HEK293 (cell line): Measurements from ENCODE around the gene RBM20.

ENCODE experiments used
- CTCF ChIA-PET: fragments of 350-600 bp; formaldehyde crosslinking; extraction: SDS; loops from one replicate; lab custom pipeline; 2021; ENCODE audit warnings: antibody characterized with exemption; lab: Yijun Ruan, JAX
- POLR2A ChIA-PET: fragments of 300-600 bp; formaldehyde crosslinking; extraction: SDS; loops from one replicate; lab custom pipeline; 2020; ENCODE audit warnings: antibody characterized with exemption, inconsistent platforms; lab: Yijun Ruan, JAX
- H3K27ac ChIP-seq: fragments of 200-500 bp; sonication (Bioruptor generic); 2 replicates; pipeline ENCODE4 v1.5.1; 2014; ENCODE audit warnings: low read depth, low read length, control low read depth, inconsistent platforms; ENCODE audit errors: extremely low read depth
- H3K36me3 ChIP-seq, 2 experiments: fragments of 200-500 bp in 1 of 2; sonication (Bioruptor generic) in 1 of 2; 1 replicate in 1 of 2; 2 replicates in 1 of 2; pipeline ENCODE4 v1.5.1; 2014 to 2017; ENCODE audit warnings: inconsistent platforms in 2 of 2, low read length in 2 of 2; ENCODE audit not compliant: control insufficient read depth in 2 of 2, insufficient read depth in 1 of 2
- H3K4me1 ChIP-seq: fragments of 200-500 bp; sonication (Bioruptor generic); 2 replicates; pipeline ENCODE4 v1.5.1; 2014; ENCODE audit warnings: mild to moderate bottlenecking, low read length, inconsistent platforms; ENCODE audit not compliant: control insufficient read depth, insufficient read depth
- H3K4me3 ChIP-seq: 2 replicates; pipeline ENCODE4 v1.5.1; 2011; ENCODE audit warnings: low read depth, mild to moderate bottlenecking, control low read depth, low read length, moderate library complexity
- H3K9me3 ChIP-seq: fragments of 200-500 bp; sonication (Bioruptor generic); 2 replicates; pipeline ENCODE4 v1.5.1; 2014; ENCODE audit warnings: low read depth, low read length, inconsistent platforms; ENCODE audit not compliant: control insufficient read depth, insufficient read depth
- AEBP2 ChIP-seq: fragments of 450-650 bp; formaldehyde crosslinking; IDR thresholded peaks from 2 replicates; pipeline ENCODE4 v1.5.1; 2016; ENCODE audit warnings: missing biosample characterization, missing genetic modification characterization, borderline replicate concordance
- BCL11A ChIP-seq: fragments of 450-650 bp; formaldehyde crosslinking; IDR thresholded peaks from 2 replicates; pipeline ENCODE4 v1.5.1; 2016; ENCODE audit warnings: low read depth, missing biosample characterization, missing genetic modification characterization
- BCL6B ChIP-seq: fragments of 450-650 bp; formaldehyde crosslinking; IDR thresholded peaks from 2 replicates; pipeline ENCODE4 v1.5.1; 2017; ENCODE audit warnings: missing biosample characterization, missing genetic modification characterization
- ELK4 ChIP-seq: IDR thresholded peaks from 2 replicates; pipeline ENCODE4 v1.6.1; 2011; ENCODE audit warnings: mild to moderate bottlenecking, low read depth, low read length, borderline replicate concordance
- KLF17 ChIP-seq: fragments of 450-650 bp; formaldehyde crosslinking; IDR thresholded peaks from 2 replicates; pipeline ENCODE4 v1.5.1; 2016; ENCODE audit warnings: missing biosample characterization, missing genetic modification characterization
- REPIN1 ChIP-seq: fragments of 450-650 bp; formaldehyde crosslinking; IDR thresholded peaks from 2 replicates; pipeline ENCODE4 v1.5.1; 2017; ENCODE audit warnings: missing biosample characterization, missing genetic modification characterization, low read depth
- YY1 ChIP-seq: fragments of 450-650 bp; formaldehyde crosslinking; IDR thresholded peaks from 2 replicates; pipeline ENCODE4 v1.5.1; 2018; ENCODE audit warnings: missing biosample characterization, missing genetic modification characterization
- ZNF114 ChIP-seq: fragments of 450-650 bp; formaldehyde crosslinking; IDR thresholded peaks from 2 replicates; pipeline ENCODE4 v1.5.0; 2017; ENCODE audit warnings: missing biosample characterization, missing genetic modification characterization
- ZNF132 ChIP-seq: fragments of 450-650 bp; formaldehyde crosslinking; IDR thresholded peaks from 2 replicates; pipeline ENCODE4 v1.5.1; 2017; ENCODE audit warnings: missing biosample characterization, missing genetic modification characterization, borderline replicate concordance
- ZNF138 ChIP-seq: fragments of 450-650 bp; formaldehyde crosslinking; IDR thresholded peaks from 2 replicates; pipeline ENCODE4 v1.5.1; 2016; ENCODE audit warnings: missing biosample characterization, missing genetic modification characterization, borderline replicate concordance
- ZNF155 ChIP-seq: fragments of 450-650 bp; formaldehyde crosslinking; IDR thresholded peaks from 2 replicates; pipeline ENCODE4 v1.5.1; 2016; ENCODE audit warnings: missing biosample characterization, missing genetic modification characterization
- ZNF292 ChIP-seq: fragments of 450-650 bp; formaldehyde crosslinking; IDR thresholded peaks from 2 replicates; pipeline ENCODE4 v1.5.1; 2016; ENCODE audit warnings: low read depth, missing biosample characterization, missing genetic modification characterization, borderline replicate concordance
- ZNF341 ChIP-seq: fragments of 450-650 bp; formaldehyde crosslinking; IDR thresholded peaks from 2 replicates; pipeline ENCODE4; 2016; ENCODE audit warnings: low read depth, missing biosample characterization, missing genetic modification characterization
- ZNF416 ChIP-seq: fragments of 450-650 bp; formaldehyde crosslinking; IDR thresholded peaks from 2 replicates; pipeline ENCODE4 v1.5.1; 2016; ENCODE audit warnings: missing biosample characterization, missing genetic modification characterization
- ZNF433 ChIP-seq: fragments of 450-650 bp; formaldehyde crosslinking; IDR thresholded peaks from 2 replicates; pipeline ENCODE4 v1.5.1; 2016; ENCODE audit warnings: missing biosample characterization, missing genetic modification characterization, low read depth
- ZNF548 ChIP-seq: fragments of 450-650 bp; formaldehyde crosslinking; IDR thresholded peaks from 2 replicates; pipeline ENCODE4 v1.5.1; 2016; ENCODE audit warnings: missing biosample characterization, missing genetic modification characterization
- ZNF555 ChIP-seq: fragments of 450-650 bp; formaldehyde crosslinking; conservative IDR thresholded peaks from 2 replicates; pipeline ENCODE4 v1.5.1; 2017; ENCODE audit warnings: missing biosample characterization, mild to moderate bottlenecking, missing genetic modification characterization, inconsistent platforms
- ZNF571 ChIP-seq: fragments of 450-650 bp; formaldehyde crosslinking; IDR thresholded peaks from 2 replicates; pipeline ENCODE4 v1.5.0; 2017; ENCODE audit warnings: missing biosample characterization, missing genetic modification characterization
- ZNF621 ChIP-seq: fragments of 450-650 bp; formaldehyde crosslinking; IDR thresholded peaks from 2 replicates; pipeline ENCODE4 v1.5.1; 2017; ENCODE audit warnings: missing biosample characterization, missing genetic modification characterization
- ZNF626 ChIP-seq: fragments of 450-650 bp; sonication (Bioruptor Pico); formaldehyde crosslinking; IDR thresholded peaks from 2 replicates; pipeline ENCODE4 v1.5.1; 2018; ENCODE audit warnings: missing biosample characterization, missing genetic modification characterization, inconsistent platforms
- ZSCAN18 ChIP-seq: fragments of 450-650 bp; formaldehyde crosslinking; IDR thresholded peaks from 2 replicates; pipeline ENCODE4 v1.5.1; 2016; ENCODE audit warnings: missing biosample characterization, missing genetic modification characterization
- TF ChIP-seq, protein P1 (sequence below): fragments of 450-650 bp; formaldehyde crosslinking; IDR thresholded peaks from 2 replicates; pipeline ENCODE4 v1.5.1; 2016; ENCODE audit warnings: missing biosample characterization, missing genetic modification characterization

The RBM20 gene

GRCh38 chr10:110793128-110793812 lies 149.1 kb downstream of the RBM20 start:
- peaks cover 2% of the 10 kb centered on the region; the same call in 1 of the 2 replicates for H3K4me1 ChIP-seq
- ChIA-PET CTCF (interaction anchor here (0.6 kb wide), 3 partner anchors 11 to 48 kb away, joined by 3 read pairs; no protein-coding TSS in a partner anchor), POLR2A (interaction anchor here (0.7 kb wide), 1 partner anchor 9 kb away, joined by 6 read pairs; no protein-coding TSS in a partner anchor)
- H3K4me3 ChIP-seq, result no peak overlapping the region
- H3K27ac ChIP-seq, result no peak overlapping the region
- no peak for TF ChIP-seq REPIN1
- TF ChIP-seq ZNF416, result no peak
- TF ChIP-seq ZNF621 (tag by site-specific recombination), result no peak
- TF ChIP-seq ZSCAN18 (tag by site-specific recombination), result no peak
- no peak for TF ChIP-seq KLF17
- no peak for TF ChIP-seq ZNF571
- TF ChIP-seq YY1 (tag by site-specific recombination), result no peak
- TF ChIP-seq ZNF433, result no peak
- no peak for TF ChIP-seq BCL6B (tag by site-specific recombination)
- TF ChIP-seq ZNF138 (tag by site-specific recombination), result no peak
- no peak for TF ChIP-seq ELK4
- H3K9me3 ChIP-seq, result no peaks in the 10 kb centered on the region
- H3K36me3 ChIP-seq, result peaks cover 6% of the 10 kb centered on the region in 2 experiments; a peak in 2 of 3 replicates

GRCh38 chr10:110793886-110794285 lies 149.8 kb downstream of the RBM20 start:
- ChIA-PET CTCF (interaction anchor here (0.6 to 1.4 kb wide), 4 partner anchors 20 to 294 kb away, joined by 3 to 4 read pairs (median 4); no protein-coding TSS in a partner anchor), POLR2A (no interaction called here)
- Histone ChIP-seq H3K27ac (no peak overlapping the region), H3K36me3 (peaks cover 6 to 11% of the 10 kb centered on the region in 2 experiments; a peak in 2 of 3 replicates), H3K9me3 (no peaks in the 10 kb centered on the region), H3K4me1 (peaks cover 2% of the 10 kb centered on the region; the same call in 1 of the 2 replicates), H3K4me3 (no peak overlapping the region)
- TF ChIP-seq BCL11A, result no peak
- TF ChIP-seq ZNF155, result no peak
- TF ChIP-seq ZNF114 (tag by site-specific recombination), result no peak
- no peak for TF ChIP-seq ZNF555
- TF ChIP-seq ZNF292 (tag by site-specific recombination), result no peak
- TF ChIP-seq KLF17, result no peak
- no peak for TF ChIP-seq AEBP2 (tag by site-specific recombination)
- no peak for TF ChIP-seq ZNF132 (tag by site-specific recombination)
- TF ChIP-seq, protein P1, sequence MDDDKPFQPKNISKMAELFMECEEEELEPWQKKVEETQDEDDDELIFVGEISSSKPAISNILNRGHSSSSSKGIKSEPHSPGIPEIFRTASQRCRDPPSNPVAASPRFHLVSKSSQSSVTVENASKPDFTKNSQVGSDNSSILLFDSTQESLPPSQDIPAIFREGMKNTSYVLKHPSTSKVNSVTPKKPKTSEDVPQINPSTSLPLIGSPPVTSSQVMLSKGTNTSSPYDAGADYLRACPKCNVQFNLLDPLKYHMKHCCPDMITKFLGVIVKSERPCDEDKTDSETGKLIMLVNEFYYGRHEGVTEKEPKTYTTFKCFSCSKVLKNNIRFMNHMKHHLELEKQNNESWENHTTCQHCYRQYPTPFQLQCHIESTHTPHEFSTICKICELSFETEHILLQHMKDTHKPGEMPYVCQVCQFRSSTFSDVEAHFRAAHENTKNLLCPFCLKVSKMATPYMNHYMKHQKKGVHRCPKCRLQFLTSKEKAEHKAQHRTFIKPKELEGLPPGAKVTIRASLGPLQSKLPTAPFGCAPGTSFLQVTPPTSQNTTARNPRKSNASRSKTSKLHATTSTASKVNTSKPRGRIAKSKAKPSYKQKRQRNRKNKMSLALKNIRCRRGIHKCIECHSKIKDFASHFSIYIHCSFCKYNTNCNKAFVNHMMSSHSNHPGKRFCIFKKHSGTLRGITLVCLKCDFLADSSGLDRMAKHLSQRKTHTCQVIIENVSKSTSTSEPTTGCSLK, result no peak
- TF ChIP-seq ZNF341 (tag by site-specific recombination), result no peak
- TF ChIP-seq ZNF548, result no peak
- no peak for TF ChIP-seq ZNF626 (tag by site-specific recombination)
